GM19099 (cell line): ENCODE results near the gene KCNA5.

Experiments used
- POLR2A ChIP-seq: IDR thresholded peaks from 3 replicates; pipeline ENCODE4 v1.6.1; 2011; ENCODE audit warnings: low read depth; ENCODE audit not compliant: insufficient read length; ENCODE audit errors: extremely low read depth

Gene KCNA5

GRCh38 chr12:5037795-5038357, 5.8 kb upstream of the KCNA5 start:
- TF ChIP-seq POLR2A = no peak

- no peak for TF ChIP-seq POLR2A
Measured at GRCh38 chr12:5038781-5039311, 4.8 kb upstream of the KCNA5 start.

- no peak for TF ChIP-seq POLR2A
Measured at GRCh38 chr12:5039815-5040214, 3.9 kb upstream of the KCNA5 start.

- TF ChIP-seq POLR2A = no peak
Measured at GRCh38 chr12:5040368-5040767, 3.3 kb upstream of the KCNA5 start.

DNA sequence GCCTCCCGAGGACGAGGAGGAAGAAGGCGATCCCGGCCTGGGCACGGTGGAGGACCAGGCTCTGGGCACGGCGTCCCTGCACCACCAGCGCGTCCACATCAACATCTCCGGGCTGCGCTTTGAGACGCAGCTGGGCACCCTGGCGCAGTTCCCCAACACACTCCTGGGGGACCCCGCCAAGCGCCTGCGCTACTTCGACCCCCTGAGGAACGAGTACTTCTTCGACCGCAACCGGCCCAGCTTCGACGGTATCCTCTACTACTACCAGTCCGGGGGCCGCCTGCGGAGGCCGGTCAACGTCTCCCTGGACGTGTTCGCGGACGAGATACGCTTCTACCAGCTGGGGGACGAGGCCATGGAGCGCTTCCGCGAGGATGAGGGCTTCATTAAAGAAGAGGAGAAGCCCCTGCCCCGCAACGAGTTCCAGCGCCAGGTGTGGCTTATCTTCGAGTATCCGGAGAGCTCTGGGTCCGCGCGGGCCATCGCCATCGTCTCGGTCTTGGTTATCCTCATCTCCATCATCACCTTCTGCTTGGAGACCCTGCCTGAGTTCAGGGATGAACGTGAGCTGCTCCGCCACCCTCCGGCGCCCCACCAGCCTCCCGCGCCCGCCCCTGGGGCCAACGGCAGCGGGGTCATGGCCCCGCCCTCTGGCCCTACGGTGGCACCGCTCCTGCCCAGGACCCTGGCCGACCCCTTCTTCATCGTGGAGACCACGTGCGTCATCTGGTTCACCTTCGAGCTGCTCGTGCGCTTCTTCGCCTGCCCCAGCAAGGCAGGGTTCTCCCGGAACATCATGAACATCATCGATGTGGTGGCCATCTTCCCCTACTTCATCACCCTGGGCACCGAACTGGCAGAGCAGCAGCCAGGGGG, 979 bp downstream of the KCNA5 start:
- TF ChIP-seq POLR2A = no peak

GRCh38 chr12:5047094-5047493, 3.4 kb downstream of the KCNA5 start:
- no peak for TF ChIP-seq POLR2A

GRCh38 chr12:5047729-5048128, 4.0 kb downstream of the KCNA5 start:
- no peak for TF ChIP-seq POLR2A

DNA sequence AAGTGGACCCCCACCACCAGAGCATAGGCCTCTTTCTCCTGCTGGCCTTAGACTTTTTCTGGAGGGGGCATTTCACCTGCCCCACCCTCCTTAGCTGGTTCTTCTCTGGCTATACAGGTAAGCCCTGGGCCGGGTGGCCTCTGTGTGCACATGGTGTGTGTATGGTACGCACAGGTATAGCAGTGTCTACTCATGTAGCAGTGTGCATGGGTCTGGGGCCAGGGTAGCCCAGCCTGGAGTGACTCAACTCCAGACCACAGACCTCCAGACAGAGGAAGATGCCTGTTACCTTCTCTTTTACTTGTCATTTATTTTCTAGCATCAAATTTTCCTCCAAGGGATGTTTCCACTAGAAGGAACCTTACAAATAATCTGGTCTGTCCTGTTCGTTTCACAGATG, 6.9 kb downstream of the KCNA5 start:
- TF ChIP-seq POLR2A = no peak

DNA sequence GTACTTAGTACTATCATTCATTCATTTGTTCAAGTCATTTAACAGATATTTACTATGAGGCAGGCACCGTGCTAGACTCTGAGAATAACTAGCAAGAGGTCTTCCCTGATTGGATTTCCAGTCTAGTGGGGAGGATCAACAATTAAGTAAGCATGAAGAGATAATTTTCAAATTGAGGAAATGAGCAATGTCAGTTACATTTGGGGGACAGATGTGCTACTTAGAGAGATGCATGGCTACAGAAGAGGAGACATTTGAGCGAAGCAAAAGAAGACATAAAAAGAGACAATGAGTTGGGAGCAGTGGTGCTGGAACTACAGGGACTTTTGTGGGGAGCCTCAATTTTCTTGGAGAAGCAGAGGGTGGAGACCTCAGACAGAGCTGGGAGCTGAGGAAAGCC, 7.7 kb downstream of the KCNA5 start:
- no peak for TF ChIP-seq POLR2A

GRCh38 chr12:5051913-5052312, 8.2 kb downstream of the KCNA5 start:
- TF ChIP-seq POLR2A = no peak

DNA sequence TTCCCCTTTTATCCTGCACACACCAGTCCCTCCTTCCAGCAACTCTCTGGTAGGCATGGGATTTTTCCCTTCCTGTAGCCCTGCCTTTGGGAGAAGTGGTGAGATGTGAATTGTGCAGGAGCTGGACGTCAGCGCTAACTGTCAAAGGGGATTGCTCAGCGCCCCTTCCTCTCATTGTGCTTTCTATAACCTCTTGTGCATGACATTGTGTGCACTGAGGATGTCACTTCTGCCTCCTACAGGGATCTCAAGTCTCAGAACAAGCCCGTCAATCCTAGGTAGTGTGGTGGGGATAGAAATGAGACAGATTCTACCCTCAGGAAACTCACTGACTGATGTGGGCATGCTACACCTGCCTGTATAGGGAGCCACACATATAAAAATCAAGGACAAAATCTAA, 8.7 kb downstream of the KCNA5 start:
- no peak for TF ChIP-seq POLR2A

DNA sequence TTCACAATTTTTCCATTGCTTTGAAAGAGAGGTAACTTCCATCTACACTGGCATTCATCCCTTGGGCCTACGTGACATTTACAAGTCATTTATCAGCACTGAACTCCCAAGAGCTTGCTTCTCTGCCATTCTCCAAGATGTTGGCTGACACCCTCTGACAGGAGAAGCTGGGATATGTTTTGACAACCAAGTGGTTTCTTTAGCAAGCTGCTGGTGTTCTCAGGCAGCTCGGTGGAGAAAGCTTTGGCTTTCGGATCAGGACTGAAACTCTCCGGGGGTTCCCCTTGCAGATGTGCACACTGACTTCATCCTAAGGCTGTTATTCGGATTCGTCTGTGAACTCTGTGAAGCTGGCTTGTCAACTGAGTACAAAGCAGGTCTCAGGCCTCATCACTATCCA, 15.7 kb downstream of the KCNA5 start:
- no peak for TF ChIP-seq POLR2A

- TF ChIP-seq POLR2A = no peak
Measured at GRCh38 chr12:5060958-5061357, 17.3 kb downstream of the KCNA5 start.

GRCh38 chr12:5063149-5063548, 19.5 kb downstream of the KCNA5 start:
- no peak for TF ChIP-seq POLR2A

DNA sequence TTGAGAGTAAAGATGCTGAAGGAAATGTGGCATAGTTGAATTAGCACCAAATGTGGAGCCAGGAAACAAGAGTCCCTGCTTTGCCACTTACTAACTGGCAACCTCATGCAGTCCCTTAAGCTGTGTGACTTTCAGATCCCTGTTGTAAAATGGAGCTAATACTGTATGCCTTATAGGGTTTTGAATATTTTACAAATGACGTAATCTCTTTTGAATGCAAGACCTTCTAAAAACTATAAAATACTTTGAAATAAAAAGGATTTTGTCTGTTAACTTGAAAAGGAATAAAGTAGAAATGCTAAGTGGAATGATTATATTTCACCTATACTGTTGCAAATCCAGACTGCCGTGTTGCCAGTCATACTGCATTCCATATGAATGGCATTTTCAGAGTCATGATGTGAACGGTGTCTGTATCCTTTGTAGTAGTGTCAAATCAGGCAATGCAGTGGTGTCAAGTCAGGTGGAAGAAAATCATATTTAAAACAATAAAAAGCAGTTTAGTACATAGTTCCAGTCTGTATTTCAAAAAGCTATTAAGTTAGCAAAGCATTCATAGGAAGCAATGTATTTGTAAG, 21.3 kb downstream of the KCNA5 start:
- no peak for TF ChIP-seq POLR2A

DNA sequence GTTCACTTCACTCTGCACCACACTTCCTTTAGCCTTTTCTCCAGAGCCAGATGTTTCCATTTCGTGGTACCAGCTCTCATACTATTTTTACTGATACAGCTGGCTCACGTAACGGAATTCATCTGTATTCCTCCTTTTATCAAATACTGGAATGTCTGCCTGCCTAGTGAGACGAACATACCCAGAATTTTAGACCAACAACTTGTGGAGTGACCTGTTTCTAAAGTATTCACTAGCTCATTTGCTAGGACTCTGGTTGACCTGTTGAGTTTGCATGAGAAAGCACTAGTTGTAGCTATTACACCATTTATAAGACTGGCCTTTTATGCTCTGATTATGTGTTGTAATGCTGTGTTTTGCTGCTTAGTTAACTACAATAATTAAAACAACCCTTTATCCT, 22.6 kb downstream of the KCNA5 start:
- TF ChIP-seq POLR2A = no peak
